HepG2 (cell line): ENCODE measurements around the gene TRIO. TPM values are rescaled to one million over a fixed set of nuclear protein-coding genes. Genes with fewer than 3 reads are reported as not detected.

Source experiments
- ATAC-seq: fragments of 200-7000 bp; cut with Tn5 transposase; 3 replicates; pipeline ENCODE4 v1.9.1; 2020; ENCODE audit warnings: mild to moderate bottlenecking, moderate library complexity
- BruUV-seq: library from RNA; stranded (reverse); fragments of 400-500 nt; replicated peaks from 2 replicates; lab custom pipeline; 2021; lab: Mats Ljungman, UMichigan
- CTCF ChIA-PET: fragments of 300-600 bp; formaldehyde crosslinking; extraction: SDS; loops from one replicate; lab custom pipeline; 2021; ENCODE audit warnings: low total read pairs, inconsistent platforms, low intra/inter-chr PET ratio; lab: Yijun Ruan, JAX
- POLR2A ChIA-PET: fragments of 350-600 bp; sonication (Branson Sonifier 250); formaldehyde crosslinking; loops from one replicate; lab custom pipeline; 2020; ENCODE audit warnings: antibody characterized with exemption, inconsistent platforms; lab: Yijun Ruan, JAX
- DNase-seq: peaks from one replicate; pipeline ENCODE4 v3.0.0-alpha.2; 2015; ENCODE audit warnings: low spot score
- FAIRE-seq: peaks from 3 replicates; lab custom pipeline; 2011; peaks lifted over from hg19 to GRCh38; lab: Jason Lieb, UNC
- H2AFZ ChIP-seq: one replicate; pipeline ENCODE4 v1.6.1; 2011; ENCODE audit warnings: low read length, inconsistent platforms
- H3K27ac ChIP-seq: fragments of 300-600 bp; 3 replicates; pipeline ENCODE4 v1.8.0; 2011; ENCODE audit warnings: mixed run types, mild to moderate bottlenecking, mixed read lengths, low read length, inconsistent platforms; ENCODE audit not compliant: insufficient read depth; ENCODE audit errors: extremely low read length
- H3K27me3 ChIP-seq, 2 experiments: fragments of 200-600 bp in 1 of 2; 2 replicates in 1 of 2; 3 replicates in 1 of 2; pipeline versions ENCODE4 v1.6.0 to v1.8.0; 2011; ENCODE audit warnings: low read length in 2 of 2, mild to moderate bottlenecking in 2 of 2, moderate library complexity in 2 of 2, inconsistent platforms in 1 of 2; ENCODE audit not compliant: insufficient read depth in 2 of 2, control insufficient read depth in 1 of 2
- H3K36me3 ChIP-seq, 2 experiments: fragments of 200-600 bp in 1 of 2; replicated peaks in 1 of 2; 2 replicates in 1 of 2; 3 replicates in 1 of 2; pipeline versions ENCODE4 v1.5.1 to v1.8.0; 2011; ENCODE audit warnings: low read length in 2 of 2, inconsistent platforms in 1 of 2; ENCODE audit not compliant: insufficient read depth in 2 of 2, control insufficient read depth in 1 of 2
- H3K4me1 ChIP-seq: 2 replicates; pipeline ENCODE4 v1.5.1; 2012; ENCODE audit warnings: low read length, inconsistent platforms; ENCODE audit not compliant: insufficient read depth
- H3K4me2 ChIP-seq: 2 replicates; pipeline ENCODE4 v1.6.0; 2011; ENCODE audit warnings: low read depth, low read length, inconsistent platforms
- H3K4me3 ChIP-seq, 3 experiments: fragments of 200-600 bp in 1 of 3; sonication (generic), shearing (Covaris generic) in 1 of 3; replicated peaks in 1 of 3; 2 replicates each; pipeline ENCODE4 v1.5.1; 2011 to 2016; ENCODE audit warnings: low read length in 3 of 3, inconsistent platforms in 2 of 3, low read depth in 2 of 3, mild to moderate bottlenecking in 2 of 3, control low read depth in 1 of 3, mixed read lengths in 1 of 3; ENCODE audit not compliant: insufficient read depth in 1 of 3
- H3K79me2 ChIP-seq: one replicate; pipeline ENCODE4 v1.6.1; 2011; ENCODE audit warnings: low read length, inconsistent platforms; ENCODE audit not compliant: insufficient read depth
- H3K9ac ChIP-seq: 2 replicates; pipeline ENCODE4 v1.6.0; 2011; ENCODE audit warnings: mild to moderate bottlenecking, low read depth, low read length, inconsistent platforms; ENCODE audit not compliant: insufficient read depth
- H3K9me3 ChIP-seq: 2 replicates; pipeline ENCODE4 v1.5.1; 2012; ENCODE audit warnings: mild to moderate bottlenecking, low read length
- H4K20me1 ChIP-seq: 2 replicates; pipeline ENCODE4 v1.6.0; 2011; ENCODE audit warnings: inconsistent platforms, mild to moderate bottlenecking, low read length, moderate library complexity; ENCODE audit not compliant: insufficient read depth
- EHMT2 ChIP-seq: fragments of 200-600 bp; sonication (generic); IDR thresholded peaks from 2 replicates; pipeline ENCODE4 v1.7.0; 2017; ENCODE audit warnings: antibody characterized with exemption, low read depth, low read length, borderline replicate concordance
- GATAD1 ChIP-seq: IDR thresholded peaks from 2 replicates; pipeline ENCODE4 v1.6.1; 2016; ENCODE audit warnings: missing genetic modification reagents, missing compliant biosample characterization
- IRX3 ChIP-seq: sonication (generic); formaldehyde crosslinking; IDR thresholded peaks from 2 replicates; pipeline ENCODE4 v1.8.1; 2023; ENCODE audit warnings: mild to moderate bottlenecking, low read depth, missing genetic modification reagents, borderline replicate concordance
- JUNB ChIP-seq: sonication (generic); formaldehyde crosslinking; IDR thresholded peaks from 2 replicates; pipeline ENCODE4 v1.8.0; 2022; ENCODE audit warnings: missing genetic modification reagents, mild to moderate bottlenecking, borderline replicate concordance
- KLF12 ChIP-seq: sonication (generic); formaldehyde crosslinking; IDR thresholded peaks from 2 replicates; pipeline ENCODE4 v1.4.0; 2020; ENCODE audit warnings: missing genetic modification reagents, borderline replicate concordance
- MTA1 ChIP-seq: sonication (generic); formaldehyde crosslinking; IDR thresholded peaks from 2 replicates; pipeline ENCODE4 v1.4.0; 2020; ENCODE audit warnings: missing genetic modification reagents, mild to moderate bottlenecking, borderline replicate concordance
- NFATC3 ChIP-seq: sonication (generic); formaldehyde crosslinking; IDR thresholded peaks from 2 replicates; pipeline ENCODE4 v1.5.1; 2020; ENCODE audit warnings: mild to moderate bottlenecking, missing genetic modification reagents
- NR1H2 ChIP-seq: sonication (generic); formaldehyde crosslinking; IDR thresholded peaks from 2 replicates; pipeline ENCODE4 v1.8.1; 2022; ENCODE audit warnings: low read depth, missing genetic modification reagents, borderline replicate concordance
- POLR2AphosphoS2 ChIP-seq: IDR thresholded peaks from 2 replicates; pipeline ENCODE4 v1.6.1; 2011; ENCODE audit warnings: low read depth, low read length, improper control_type of control experiment
- PTBP1 ChIP-seq: fragments of 200-400 bp; formaldehyde crosslinking; IDR thresholded peaks from 2 replicates; pipeline ENCODE4 v1.6.1; 2018; ENCODE audit warnings: low read length, low read depth; ENCODE audit not compliant: poor library complexity, severe bottlenecking
- RFX5 ChIP-seq: IDR thresholded peaks from 2 replicates; pipeline ENCODE4 v1.6.1; 2011; ENCODE audit warnings: low read depth, low read length, improper control_type of control experiment
- RFXANK ChIP-seq: IDR thresholded peaks from 2 replicates; pipeline ENCODE4 v1.6.1; 2016
- ZNF33B ChIP-seq: sonication (generic); formaldehyde crosslinking; IDR thresholded peaks from 2 replicates; pipeline ENCODE4 v1.5.1; 2020; ENCODE audit warnings: mild to moderate bottlenecking, missing genetic modification reagents
- ZNF891 ChIP-seq: sonication (generic); formaldehyde crosslinking; IDR thresholded peaks from 2 replicates; pipeline ENCODE4 v1.5.0; 2020; ENCODE audit warnings: mild to moderate bottlenecking, missing genetic modification reagents
- WGBS: methylation state at CpG from one replicate; pipeline ENCODE4 v1.1.6; 2017; ENCODE audit warnings: low lambda C conversion rate; 5-methylcytosine and 5-hydroxymethylcytosine counted together
- in situ Hi-C: cut with HindIII; loops from 2 replicates; pipeline ENCODE4 v1.10.0; 2017; ENCODE audit warnings: low pct_unique_long_range_greater_than_20kb; ENCODE audit not compliant: extremely low pct_ligation_motif_present
- intact Hi-C: fragments of 100-400 bp; cut with micrococcal nuclease; formaldehyde crosslinking; loops from one replicate; pipeline ENCODE4 v1.10.0; 2022; ENCODE audit not compliant: unreplicated experiment
- polyA plus RNA-seq, 8 experiments: library from polyadenylated mRNA; depleted of rRNA in 3 of 8; stranded (reverse) in 7 of 8; unstranded in 1 of 8; fragments of >200 nt; fragmentation: Illumina TruSeq in 4 of 8; extraction: Trizol in 4 of 8; gene quantifications; 2 replicates each; pipeline versions ENCODE4 v1.2.1 to v1.2.3, GENCODE V29; 2011 to 2016; ENCODE audit warnings: low read depth in 4 of 8, missing spikeins in 1 of 8, mixed read lengths in 1 of 8; ENCODE audit not compliant: insufficient read depth in 1 of 8
- total RNA-seq, 5 experiments: library from RNA; depleted of rRNA; stranded (reverse); fragments of >200 nt; fragmentation: Illumina TruSeq; extraction: Trizol; gene quantifications; 2 replicates each; pipeline ENCODE4 v1.2.3, GENCODE V29; 2016; ENCODE audit warnings: low read depth in 1 of 5

The TRIO gene
- total and polyA plus RNA-seq, 2 of the 13 experiments (the other 11 are each of a cell fraction or from before 2014, with no cell fraction given): 45.2 to 45.9 TPM

GRCh38 chr5:14174230-14174636, 31.1 kb downstream of the TRIO start:
- CTCF ChIA-PET: no interaction called here
- H3K9ac ChIP-seq: no peak overlapping the region
- intact Hi-C loops: loop anchor here (5.0 kb wide), 1 partner anchor 33 kb away; no protein-coding TSS in a partner anchor

GRCh38 chr5:14175381-14175780, 32.2 kb downstream of the TRIO start:
- intact Hi-C loops: no loop called here
- no peak for FAIRE-seq
- no peak overlapping the region for H3K27ac ChIP-seq

More at GRCh38 chr5:14174230-14174636, 31.1 kb downstream of the TRIO start:
- H3K27me3 ChIP-seq: no peaks in the 10 kb centered on the region
- H4K20me1 ChIP-seq: peaks cover 47% of the 10 kb centered on the region
- no TSS peak for BruUV-seq
- peak overlapping the region; percentile 10 for H3K27ac ChIP-seq
- WGBS: 73% methylated on average over 8 of the region's 8 CpGs
- in situ Hi-C loops: no loop called here
- no peaks in the 10 kb centered on the region for H3K9me3 ChIP-seq
- no peak overlapping the region for H3K4me3 ChIP-seq
- TF ChIP-seq RFX5 (peak; percentile 89), EHMT2 (no peak), RFXANK (CRISPR knock-in tag) (peak; percentile 76; the same call in 1 of the 2 replicates), PTBP1 (no peak), KLF12 (CRISPR knock-in tag) (no peak), ZNF33B (no peak), IRX3 (CRISPR knock-in tag) (no peak)
- FAIRE-seq (no peak), DNase-seq (no peak), ATAC-seq (peak; percentile 14; the same call in 1 of the 3 replicates)
- H2AFZ ChIP-seq: no peak overlapping the region
- peak overlapping the region; percentile 14 for H3K4me2 ChIP-seq
- H3K79me2 ChIP-seq: peaks cover 98% of the 10 kb centered on the region
- no peaks in the 10 kb centered on the region for H3K36me3 ChIP-seq
- peaks cover 96% of the 10 kb centered on the region for H3K4me1 ChIP-seq
- POLR2A ChIA-PET: no interaction called here

More at GRCh38 chr5:14175381-14175780, 32.2 kb downstream of the TRIO start:
- no peak for ATAC-seq
- Histone ChIP-seq H3K9ac (no peak overlapping the region), H3K27me3 (no peaks in the 10 kb centered on the region), H3K4me1 (peaks cover 95% of the 10 kb centered on the region), H3K9me3 (no peaks in the 10 kb centered on the region), H3K36me3 (no peaks in the 10 kb centered on the region), H2AFZ (no peak overlapping the region), H3K79me2 (peaks cover 98% of the 10 kb centered on the region), H3K4me2 (no peak overlapping the region), H4K20me1 (peaks cover 47% of the 10 kb centered on the region), H3K4me3 (no peak overlapping the region)
- ChIA-PET POLR2A (no interaction called here), CTCF (no interaction called here)
- TF ChIP-seq NFATC3 (CRISPR knock-in tag): no peak
- TF ChIP-seq ZNF891 (CRISPR knock-in tag): no peak
- no peak for TF ChIP-seq NR1H2 (CRISPR knock-in tag)
- no peak for TF ChIP-seq POLR2AphosphoS2
- no peak for TF ChIP-seq JUNB
- TF ChIP-seq MTA1 (CRISPR knock-in tag): no peak
- no peak for TF ChIP-seq GATAD1 (CRISPR knock-in tag)
- no TSS peak for BruUV-seq
- WGBS: 100% methylated on average over 1 of the region's 1 CpG
- in situ Hi-C loops: no loop called here
- no peak for DNase-seq
